CD14-positive monocyte (primary cell): ENCODE data around the gene STARD3. TPM values are rescaled to one million over a fixed set of nuclear protein-coding genes. Genes with fewer than 3 reads are reported as not detected.

Source experiments
- DNase-seq, 3 donors: peaks; one replicate each; pipeline ENCODE4 v3.0.0-alpha.2; 2011 to 2022
- H2AFZ ChIP-seq: 2 replicates; pipeline ENCODE4 v1.6.0; 2012; ENCODE audit warnings: mild to moderate bottlenecking, low read depth, low read length, inconsistent platforms; ENCODE audit not compliant: insufficient read depth, poor library complexity, severe bottlenecking
- H3K27ac ChIP-seq, 2 donors: 1 replicate in 1 of 2; 2 replicates in 1 of 2; pipeline ENCODE4 v1.5.1; 2012 to 2013; ENCODE audit warnings: low read length in 2 of 2, control low read depth in 1 of 2, inconsistent platforms in 1 of 2, low read depth in 1 of 2, mild to moderate bottlenecking in 1 of 2
- H3K27me3 ChIP-seq, 2 donors: one replicate each; pipeline versions ENCODE4 v1.6.0 to v1.6.1; 2011 to 2013; ENCODE audit warnings: low read length in 2 of 2; ENCODE audit not compliant: control insufficient read depth in 2 of 2, insufficient read depth in 2 of 2
- H3K36me3 ChIP-seq, 2 donors: replicated peaks in 1 of 2; 1 replicate in 1 of 2; 2 replicates in 1 of 2; pipeline versions ENCODE4 v1.5.1 to v1.6.1; 2012 to 2013; ENCODE audit warnings: low read length in 2 of 2, control low read depth in 1 of 2, inconsistent platforms in 1 of 2, mild to moderate bottlenecking in 1 of 2; ENCODE audit not compliant: insufficient read depth in 2 of 2, control insufficient read depth in 1 of 2
- H3K4me1 ChIP-seq, 2 donors: 1 replicate in 1 of 2; 2 replicates in 1 of 2; pipeline versions ENCODE4 v1.5.1 to v1.6.1; 2012 to 2013; ENCODE audit warnings: low read length in 2 of 2, control low read depth in 1 of 2, inconsistent platforms in 1 of 2, mild to moderate bottlenecking in 1 of 2, moderate library complexity in 1 of 2; ENCODE audit not compliant: insufficient read depth in 2 of 2, control insufficient read depth in 1 of 2
- H3K4me2 ChIP-seq: replicated peaks from 2 replicates; pipeline ENCODE3; 2012; ENCODE audit warnings: low read length, moderate library complexity, mild to moderate bottlenecking; ENCODE audit not compliant: poor library complexity, severe bottlenecking; ENCODE audit errors: extremely low read depth
- H3K4me3 ChIP-seq, 3 experiments: fragments of 200-600 bp in 1 of 3; sonication (generic) in 1 of 3; replicated peaks in 1 of 3; 1 replicate in 2 of 3; 2 replicates in 1 of 3; pipeline ENCODE4 v1.5.1; 2011 to 2013; ENCODE audit warnings: low read length in 3 of 3, mild to moderate bottlenecking in 3 of 3, control low read depth in 2 of 3, low read depth in 2 of 3, inconsistent platforms in 1 of 3, moderate library complexity in 1 of 3
- H3K79me2 ChIP-seq: 2 replicates; pipeline ENCODE4 v1.6.0; 2012; ENCODE audit warnings: mild to moderate bottlenecking, control low read depth, inconsistent platforms, low read length, moderate library complexity; ENCODE audit not compliant: insufficient read depth
- H3K9ac ChIP-seq: 2 replicates; pipeline ENCODE4 v1.6.0; 2017; ENCODE audit warnings: low read length, mild to moderate bottlenecking; ENCODE audit not compliant: insufficient read depth, poor library complexity, severe bottlenecking
- H3K9me3 ChIP-seq, 2 donors: replicated peaks in 1 of 2; 1 replicate in 1 of 2; 2 replicates in 1 of 2; pipeline versions ENCODE4 v1.5.1 to v1.6.1; 2012 to 2013; ENCODE audit warnings: low read length in 2 of 2, control low read depth in 1 of 2; ENCODE audit not compliant: control insufficient read depth in 1 of 2, insufficient read depth in 1 of 2
- H4K20me1 ChIP-seq: 2 replicates; pipeline ENCODE4 v1.6.0; 2012; ENCODE audit warnings: mild to moderate bottlenecking, low read length, control low read depth, moderate library complexity; ENCODE audit not compliant: insufficient read depth
- H3K27ac Mint-ChIP-seq, 7 donors: one replicate each; pipeline ENCODE4 v1.8.0; 2020; ENCODE audit warnings: mild to moderate bottlenecking in 7 of 7, mixed read lengths in 7 of 7, moderate library complexity in 6 of 7, inconsistent platforms in 2 of 7
- H3K27me3 Mint-ChIP-seq, 3 donors: one replicate each; pipeline ENCODE4 v1.8.0; 2021 to 2022; ENCODE audit warnings: low read depth in 3 of 3, mild to moderate bottlenecking in 3 of 3, mixed read lengths in 3 of 3, moderate library complexity in 3 of 3, inconsistent platforms in 1 of 3
- H3K36me3 Mint-ChIP-seq, 2 donors: one replicate each; pipeline ENCODE4 v1.8.0; 2020; ENCODE audit warnings: mixed read lengths in 2 of 2, inconsistent platforms in 1 of 2, mild to moderate bottlenecking in 1 of 2
- H3K4me1 Mint-ChIP-seq: one replicate; pipeline ENCODE4 v1.8.0; 2020; ENCODE audit warnings: mild to moderate bottlenecking, mixed read lengths
- H3K4me3 Mint-ChIP-seq, 2 donors: one replicate each; pipeline ENCODE4 v1.8.0; 2020; ENCODE audit warnings: mild to moderate bottlenecking in 2 of 2, mixed read lengths in 2 of 2, moderate library complexity in 1 of 2
- H3K9me3 Mint-ChIP-seq, 7 donors: one replicate each; pipeline ENCODE4 v1.8.0; 2020 to 2022; ENCODE audit warnings: mixed read lengths in 7 of 7, mild to moderate bottlenecking in 6 of 7, moderate library complexity in 6 of 7, inconsistent platforms in 2 of 7
- CTCF ChIP-seq: fragments of 200-600 bp; IDR thresholded peaks from one replicate; pipeline ENCODE4 v1.8.0; 2022; ENCODE audit warnings: antibody characterized with exemption, mild to moderate bottlenecking
- WGBS: methylation state at CpG from one replicate; pipeline ENCODE4 v1.1.5; 2013; ENCODE audit warnings: missing lambda C conversion rate; ENCODE audit not compliant: insufficient coverage; 5-methylcytosine and 5-hydroxymethylcytosine counted together
- intact Hi-C, 2 donors: fragments of 100-400 bp; cut with micrococcal nuclease; formaldehyde crosslinking; loops; one replicate each; pipeline versions ENCODE4 v1.15.0 to v1.15.1; 2023
- polyA plus RNA-seq, 3 donors: library from polyadenylated mRNA; depleted of rRNA in 1 of 3; unstranded in 2 of 3; stranded (reverse) in 1 of 3; fragments of 300-500 nt in 2 of 3; fragments of >200 nt in 1 of 3; fragmentation: Illumina TruSeq in 2 of 3; gene quantifications; 1 replicate in 2 of 3; 2 replicates in 1 of 3; pipeline ENCODE4 v1.2.3, GENCODE V29; 2012 to 2021

The STARD3 gene
- polyA plus RNA-seq, 3 donors = 35.1 to 114 (median 45.3) TPM

GRCh38 chr17:39669897-39670735 is 33.2 kb downstream of the STARD3 start:
- no peak for TF ChIP-seq CTCF
- Histone ChIP-seq H3K4me2 (no peak overlapping the region), H2AFZ (no peak overlapping the region), H3K36me3 (no peaks in the 10 kb centered on the region), H4K20me1 (peaks cover under 1% of the 10 kb centered on the region), H3K27ac (no peak overlapping the region), H3K4me3 (no peak overlapping the region), H3K9me3 (peaks cover 0 to 11% of the 10 kb centered on the region in 2 donors), H3K79me2 (no peaks in the 10 kb centered on the region), H3K4me1 (peaks cover 12 to 14% of the 10 kb centered on the region in 2 donors), H3K9ac (no peak overlapping the region), H3K27me3 (peaks cover 19 to 65% of the 10 kb centered on the region in 2 donors)
- Mint-ChIP-seq H3K27me3 (peaks cover 55 to 80% (median 63%) of the 10 kb centered on the region in 3 donors), H3K9me3 (peaks cover 0 to 13% (median 5%) of the 10 kb centered on the region in 7 donors), H3K36me3 (peaks cover 0 to 1% of the 10 kb centered on the region in 2 donors), H3K4me1 (peaks cover 14% of the 10 kb centered on the region), H3K27ac (no peak overlapping the region), H3K4me3 (no peak overlapping the region)
- intact Hi-C loops = loop anchor here in 1 of 2 donors (5.0 kb wide), 1 partner anchor 48 kb away; no protein-coding TSS in a partner anchor
- DNase-seq = no peak
- 93% methylated on average over 13 of the region's 23 CpGs for WGBS

- peaks cover 48 to 74% (median 58%) of the 10 kb centered on the region in 3 donors for H3K27me3 Mint-ChIP-seq
- intact Hi-C loops = no loop called here
- Histone ChIP-seq H3K27me3 (peaks cover 19 to 59% of the 10 kb centered on the region in 2 donors), H2AFZ (no peak overlapping the region), H3K9me3 (peaks cover 0 to 11% of the 10 kb centered on the region in 2 donors), H3K4me2 (no peak overlapping the region), H3K4me1 (peaks cover 12 to 14% of the 10 kb centered on the region in 2 donors), H3K27ac (no peak overlapping the region), H3K36me3 (no peaks in the 10 kb centered on the region), H3K79me2 (no peaks in the 10 kb centered on the region), H4K20me1 (no peaks in the 10 kb centered on the region), H3K4me3 (no peak overlapping the region), H3K9ac (no peak overlapping the region)
- TF ChIP-seq CTCF = no peak
- peaks cover 0 to 1% of the 10 kb centered on the region in 2 donors for H3K36me3 Mint-ChIP-seq
- H3K9me3 Mint-ChIP-seq = peaks cover 0 to 11% (median 5%) of the 10 kb centered on the region in 7 donors
- DNase-seq = no peak
- H3K4me1 Mint-ChIP-seq = peaks cover 14% of the 10 kb centered on the region
- no peak overlapping the region for H3K4me3 Mint-ChIP-seq
- H3K27ac Mint-ChIP-seq = no peak overlapping the region
- WGBS = 73% methylated on average over 3 of the region's 4 CpGs
These were observed 33.8 kb downstream of the STARD3 start for GRCh38 chr17:39670746-39671145.
